PC-3 (cell line): ENCODE results near the gene AUH. TPM values are rescaled to one million over a fixed set of nuclear protein-coding genes. Genes with fewer than 3 reads are reported as not detected.

Source experiments
- ATAC-seq: fragments of 200-7000 bp; cut with Tn5 transposase; 2 replicates; pipeline ENCODE4 v1.9.1; 2020; ENCODE audit warnings: mild to moderate bottlenecking, moderate library complexity
- BruUV-seq: library from RNA; stranded (reverse); fragments of 400-500 nt; replicated peaks from 2 replicates; lab custom pipeline; 2021; lab: Mats Ljungman, UMichigan
- CTCF ChIA-PET: fragments of 300-600 bp; sonication (Branson Sonifier 250); formaldehyde crosslinking; loops from one replicate; lab custom pipeline; 2022; ENCODE audit warnings: antibody characterized with exemption; lab: Charles Lee
- POLR2A ChIA-PET: fragments of 300-600 bp; sonication (Branson Sonifier 250); formaldehyde crosslinking; loops from one replicate; lab custom pipeline; 2022; ENCODE audit warnings: antibody characterized with exemption; ENCODE audit not compliant: unreplicated experiment; lab: Charles Lee
- DNase-seq: peaks from one replicate; pipeline ENCODE4 v3.0.0-alpha.2; 2015
- H2AFZ ChIP-seq: fragments of 300-600 bp; sonication (generic); 2 replicates; pipeline ENCODE4 v1.6.0; 2016; ENCODE audit warnings: antibody characterized with exemption, low read length
- H3F3A ChIP-seq: fragments of 300-600 bp; sonication (generic); one replicate; pipeline ENCODE4 v1.6.0; 2017; ENCODE audit warnings: antibody characterized with exemption, low read length, control low read depth, mild to moderate bottlenecking; ENCODE audit not compliant: unreplicated experiment
- H3K27ac ChIP-seq: fragments of 300-600 bp; sonication (generic); 2 replicates; pipeline ENCODE4 v1.5.1; 2016; ENCODE audit warnings: mild to moderate bottlenecking, low read length
- H3K27me3 ChIP-seq: fragments of 300-600 bp; sonication (generic); 2 replicates; pipeline ENCODE4 v1.6.1; 2016; ENCODE audit warnings: low read length, mixed read lengths
- H3K36me3 ChIP-seq: fragments of 300-600 bp; sonication (generic); 2 replicates; pipeline ENCODE4 v1.6.1; 2016; ENCODE audit warnings: low read depth, mixed run types, low read length, mixed read lengths
- H3K4me1 ChIP-seq: fragments of 300-600 bp; sonication (generic); 2 replicates; pipeline ENCODE4 v1.5.1; 2016; ENCODE audit warnings: low read length; ENCODE audit not compliant: insufficient read depth
- H3K4me2 ChIP-seq: fragments of 300-600 bp; sonication (generic); 2 replicates; pipeline ENCODE4 v1.6.0; 2016; ENCODE audit warnings: low read length
- H3K4me3 ChIP-seq: fragments of 300-600 bp; sonication (generic); 2 replicates; pipeline ENCODE4 v1.5.1; 2016; ENCODE audit warnings: mild to moderate bottlenecking, low read length, mixed read lengths
- H3K79me2 ChIP-seq: fragments of 300-600 bp; sonication (generic); 2 replicates; pipeline ENCODE4 v1.6.1; 2017; ENCODE audit warnings: low read length, mixed read lengths
- H3K9ac ChIP-seq: fragments of 300-600 bp; sonication (generic); 2 replicates; pipeline ENCODE4 v1.6.0; 2016; ENCODE audit warnings: mild to moderate bottlenecking, low read length
- H3K9me2 ChIP-seq: fragments of 300-600 bp; sonication (generic); replicated peaks from 2 replicates; pipeline ENCODE4 v1.6.1; 2016; ENCODE audit warnings: mixed run types, low read length, mixed read lengths
- H3K9me3 ChIP-seq: fragments of 300-600 bp; sonication (generic); 2 replicates; pipeline ENCODE4 v1.6.1; 2016; ENCODE audit warnings: low read length, mixed read lengths
- H4K20me1 ChIP-seq: fragments of 300-600 bp; sonication (generic); 2 replicates; pipeline ENCODE4 v1.6.1; 2016; ENCODE audit warnings: low read length, mixed read lengths
- CTCF ChIP-seq: fragments of 300-600 bp; sonication (generic); conservative IDR thresholded peaks from 2 replicates; pipeline ENCODE4 v1.5.1; 2017; ENCODE audit warnings: antibody characterized with exemption, low read depth, mild to moderate bottlenecking, low read length
- EZH2 ChIP-seq: fragments of 300-600 bp; sonication (generic); IDR thresholded peaks from one replicate; pipeline ENCODE4 v1.6.1; 2017; ENCODE audit warnings: antibody characterized with exemption, mild to moderate bottlenecking, low read length; ENCODE audit not compliant: unreplicated experiment
- EZH2phosphoT487 ChIP-seq: fragments of 300-600 bp; sonication (generic); IDR thresholded peaks from 2 replicates; pipeline ENCODE4 v1.6.1; 2018; ENCODE audit warnings: mild to moderate bottlenecking, antibody characterized with exemption, low read length, borderline replicate concordance
- intact Hi-C: fragments of 100-400 bp; cut with micrococcal nuclease; formaldehyde crosslinking; loops from 2 replicates; pipeline ENCODE4 v1.9.0; 2023
- total RNA-seq: library from RNA; depleted of rRNA; stranded (reverse); fragments of >200 nt; gene quantifications from 2 replicates; pipeline ENCODE4 v1.2.3, GENCODE V29; 2014

Gene AUH
- total RNA-seq, 1 experiment from 2014 or later, result 30.4 TPM

GRCh38 chr9:91395106-91395552, 33.4 kb upstream of the AUH start:
- ATAC-seq (no peak), DNase-seq (peak; percentile 50)
- Histone ChIP-seq H3K27ac (peak overlapping the region; percentile 40), H3F3A (no peaks in the 10 kb centered on the region), H3K9ac (no peak overlapping the region), H3K36me3 (no peaks in the 10 kb centered on the region), H3K79me2 (no peaks in the 10 kb centered on the region), H3K4me2 (peak overlapping the region; percentile 56), H3K27me3 (no peaks in the 10 kb centered on the region), H3K9me3 (no peaks in the 10 kb centered on the region), H2AFZ (no peak overlapping the region), H3K4me3 (no peak overlapping the region), H3K9me2 (no peaks in the 10 kb centered on the region), H4K20me1 (no peaks in the 10 kb centered on the region), H3K4me1 (peaks cover 34% of the 10 kb centered on the region)
- POLR2A ChIA-PET, result no interaction called here
- no peak for TF ChIP-seq EZH2phosphoT487
- TF ChIP-seq EZH2, result no peak
- no peak for TF ChIP-seq CTCF
- intact Hi-C loops, result loop anchor here (2.0 kb wide), 1 partner anchor 14 kb away; no protein-coding TSS in a partner anchor
- CTCF ChIA-PET, result no interaction called here
- BruUV-seq, result no TSS peak

GRCh38 chr9:91393826-91394225, 32.1 kb upstream of the AUH start:
- TF ChIP-seq EZH2, result no peak
- TF ChIP-seq EZH2phosphoT487, result no peak
- TF ChIP-seq CTCF, result no peak
- H4K20me1 ChIP-seq, result no peaks in the 10 kb centered on the region
- H2AFZ ChIP-seq, result no peak overlapping the region
- BruUV-seq, result no TSS peak
- H3F3A ChIP-seq, result no peaks in the 10 kb centered on the region
- intact Hi-C loops, result loop anchor here (2.0 kb wide), 1 partner anchor 15 kb away; no protein-coding TSS in a partner anchor
- H3K27me3 ChIP-seq, result no peaks in the 10 kb centered on the region
- no peak overlapping the region for H3K27ac ChIP-seq
- H3K79me2 ChIP-seq, result no peaks in the 10 kb centered on the region
- no peak overlapping the region for H3K9ac ChIP-seq
- ChIA-PET CTCF (no interaction called here), POLR2A (no interaction called here)
- no peaks in the 10 kb centered on the region for H3K9me3 ChIP-seq
- H3K4me2 ChIP-seq, result no peak overlapping the region
- H3K4me1 ChIP-seq, result peaks cover 34% of the 10 kb centered on the region
- DNase-seq (no peak), ATAC-seq (no peak)
- no peaks in the 10 kb centered on the region for H3K36me3 ChIP-seq
- H3K9me2 ChIP-seq, result no peaks in the 10 kb centered on the region
- no peak overlapping the region for H3K4me3 ChIP-seq

DNA sequence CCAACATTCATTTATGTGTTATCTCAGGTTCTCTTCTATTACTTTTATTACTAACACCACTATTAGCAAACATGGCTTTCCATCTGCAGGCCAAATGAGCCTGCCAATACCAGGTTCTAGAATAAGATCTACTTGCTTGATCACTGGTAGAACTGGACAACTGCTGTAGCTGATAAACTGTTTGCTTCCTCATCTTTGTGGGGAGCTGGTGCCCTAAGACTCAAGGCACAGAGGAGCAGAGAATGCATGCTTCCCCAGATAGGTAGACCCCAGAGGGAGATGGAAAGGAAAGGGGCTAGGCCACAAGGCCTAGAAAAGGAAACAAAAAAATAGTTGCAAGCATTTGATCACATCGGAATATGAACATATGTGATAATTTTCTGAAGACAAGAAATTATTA, 30.7 kb upstream of the AUH start:
- no peaks in the 10 kb centered on the region for H3K9me3 ChIP-seq
- H3K27me3 ChIP-seq, result no peaks in the 10 kb centered on the region
- no TSS peak for BruUV-seq
- intact Hi-C loops, result no loop called here
- ChIA-PET CTCF (no interaction called here), POLR2A (no interaction called here)
- H3K27ac ChIP-seq, result no peak overlapping the region
- H3K79me2 ChIP-seq, result no peaks in the 10 kb centered on the region
- no peaks in the 10 kb centered on the region for H3K9me2 ChIP-seq
- peaks cover 34% of the 10 kb centered on the region for H3K4me1 ChIP-seq
- H4K20me1 ChIP-seq, result no peaks in the 10 kb centered on the region
- DNase-seq (no peak), ATAC-seq (no peak)
- no peak overlapping the region for H3K4me2 ChIP-seq
- no peak for TF ChIP-seq EZH2
- no peak for TF ChIP-seq CTCF
- no peak for TF ChIP-seq EZH2phosphoT487
- no peak overlapping the region for H3K4me3 ChIP-seq
- H2AFZ ChIP-seq, result no peak overlapping the region
- H3K9ac ChIP-seq, result no peak overlapping the region
- H3K36me3 ChIP-seq, result no peaks in the 10 kb centered on the region
- H3F3A ChIP-seq, result no peaks in the 10 kb centered on the region
